ENCODE results near the gene TTC39B. TPM values are rescaled to one million over a fixed set of nuclear protein-coding genes. Genes with fewer than 3 reads are reported as not detected.

Gene TTC39B
- total and polyA plus RNA-seq, 4 donors = 1.8 to 11.7 (median 2.8) TPM

DNA sequence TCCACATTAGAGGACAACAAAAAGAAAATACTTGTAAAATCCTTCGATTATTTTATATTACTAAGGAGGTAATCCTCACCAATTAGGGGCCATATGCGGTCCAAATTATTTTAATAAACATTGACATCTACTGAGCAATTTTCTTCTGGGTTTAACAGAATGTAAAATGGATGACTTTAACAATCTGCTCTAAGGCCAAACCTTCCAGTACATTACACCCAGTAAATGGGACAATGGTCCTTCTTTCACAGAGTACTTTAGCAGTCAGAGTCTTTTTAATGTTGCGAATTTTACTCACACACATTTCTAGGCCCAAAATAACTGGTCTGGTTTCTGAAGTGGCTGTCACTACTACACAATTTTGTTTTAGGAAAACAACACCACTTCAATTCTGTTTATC is 106.9 kb downstream of the TTC39B start (continued):
- TF ChIP-seq, protein P1, sequence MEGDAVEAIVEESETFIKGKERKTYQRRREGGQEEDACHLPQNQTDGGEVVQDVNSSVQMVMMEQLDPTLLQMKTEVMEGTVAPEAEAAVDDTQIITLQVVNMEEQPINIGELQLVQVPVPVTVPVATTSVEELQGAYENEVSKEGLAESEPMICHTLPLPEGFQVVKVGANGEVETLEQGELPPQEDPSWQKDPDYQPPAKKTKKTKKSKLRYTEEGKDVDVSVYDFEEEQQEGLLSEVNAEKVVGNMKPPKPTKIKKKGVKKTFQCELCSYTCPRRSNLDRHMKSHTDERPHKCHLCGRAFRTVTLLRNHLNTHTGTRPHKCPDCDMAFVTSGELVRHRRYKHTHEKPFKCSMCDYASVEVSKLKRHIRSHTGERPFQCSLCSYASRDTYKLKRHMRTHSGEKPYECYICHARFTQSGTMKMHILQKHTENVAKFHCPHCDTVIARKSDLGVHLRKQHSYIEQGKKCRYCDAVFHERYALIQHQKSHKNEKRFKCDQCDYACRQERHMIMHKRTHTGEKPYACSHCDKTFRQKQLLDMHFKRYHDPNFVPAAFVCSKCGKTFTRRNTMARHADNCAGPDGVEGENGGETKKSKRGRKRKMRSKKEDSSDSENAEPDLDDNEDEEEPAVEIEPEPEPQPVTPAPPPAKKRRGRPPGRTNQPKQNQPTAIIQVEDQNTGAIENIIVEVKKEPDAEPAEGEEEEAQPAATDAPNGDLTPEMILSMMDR (IDR thresholded peaks at IDR 0.05; ENCODE audit: low read depth, low read length, missing input control) = no peak
- TF ChIP-seq, protein P2, sequence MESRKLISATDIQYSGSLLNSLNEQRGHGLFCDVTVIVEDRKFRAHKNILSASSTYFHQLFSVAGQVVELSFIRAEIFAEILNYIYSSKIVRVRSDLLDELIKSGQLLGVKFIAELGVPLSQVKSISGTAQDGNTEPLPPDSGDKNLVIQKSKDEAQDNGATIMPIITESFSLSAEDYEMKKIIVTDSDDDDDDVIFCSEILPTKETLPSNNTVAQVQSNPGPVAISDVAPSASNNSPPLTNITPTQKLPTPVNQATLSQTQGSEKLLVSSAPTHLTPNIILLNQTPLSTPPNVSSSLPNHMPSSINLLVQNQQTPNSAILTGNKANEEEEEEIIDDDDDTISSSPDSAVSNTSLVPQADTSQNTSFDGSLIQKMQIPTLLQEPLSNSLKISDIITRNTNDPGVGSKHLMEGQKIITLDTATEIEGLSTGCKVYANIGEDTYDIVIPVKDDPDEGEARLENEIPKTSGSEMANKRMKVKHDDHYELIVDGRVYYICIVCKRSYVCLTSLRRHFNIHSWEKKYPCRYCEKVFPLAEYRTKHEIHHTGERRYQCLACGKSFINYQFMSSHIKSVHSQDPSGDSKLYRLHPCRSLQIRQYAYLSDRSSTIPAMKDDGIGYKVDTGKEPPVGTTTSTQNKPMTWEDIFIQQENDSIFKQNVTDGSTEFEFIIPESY (IDR thresholded peaks at IDR 0.05) = no peak

DNA sequence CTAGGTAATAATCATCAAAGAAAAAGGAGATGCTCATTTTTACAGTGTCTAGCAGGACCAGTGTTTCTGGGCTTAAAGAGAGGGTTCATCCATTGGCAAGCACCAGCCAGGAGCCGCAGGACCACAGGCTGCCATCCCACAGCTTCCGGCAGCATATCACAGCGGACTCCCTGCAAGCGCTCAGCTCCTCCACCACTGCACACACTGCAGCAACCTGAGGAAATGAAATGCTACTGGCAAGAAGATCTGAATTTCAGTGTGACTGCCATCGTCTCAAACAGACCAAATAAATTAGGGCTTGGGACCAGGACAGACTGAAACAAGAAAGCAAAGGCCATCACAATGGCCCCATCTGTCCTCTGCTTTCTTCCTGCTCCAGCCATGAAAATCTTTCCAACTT is 114.2 kb downstream of the TTC39B start:
- whole genome bisulfite sequencing = 96% methylated on average over 5 of the region's 5 CpGs
- H3K4me3 ChIP-seq (ENCODE audit: low read depth in 1 of 3, low read length in 3 of 3) = no peak overlapping the region
- H3K9ac ChIP-seq (ENCODE audit: low read depth in 1 of 2, low read length in 2 of 2) = no peak overlapping the region
- no peak for TF ChIP-seq NR2F2 (IDR thresholded peaks at IDR 0.05)
- no peak for TF ChIP-seq RAD21 (IDR thresholded peaks at IDR 0.05)
- no peak for TF ChIP-seq JUND (IDR thresholded peaks at IDR 0.05)
- TF ChIP-seq GABPA (IDR thresholded peaks at IDR 0.05 in 1 of 2, conservative IDR thresholded peaks at IDR 0.05 in 1 of 2) = no peak
- no peak for TF ChIP-seq YY1 (IDR thresholded peaks at IDR 0.05)
- TF ChIP-seq HNF4G (IDR thresholded peaks at IDR 0.05) = no peak
- TF ChIP-seq, protein P3, sequence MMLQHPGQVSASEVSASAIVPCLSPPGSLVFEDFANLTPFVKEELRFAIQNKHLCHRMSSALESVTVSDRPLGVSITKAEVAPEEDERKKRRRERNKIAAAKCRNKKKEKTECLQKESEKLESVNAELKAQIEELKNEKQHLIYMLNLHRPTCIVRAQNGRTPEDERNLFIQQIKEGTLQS (IDR thresholded peaks at IDR 0.05) = no peak
- TF ChIP-seq, protein P4, sequence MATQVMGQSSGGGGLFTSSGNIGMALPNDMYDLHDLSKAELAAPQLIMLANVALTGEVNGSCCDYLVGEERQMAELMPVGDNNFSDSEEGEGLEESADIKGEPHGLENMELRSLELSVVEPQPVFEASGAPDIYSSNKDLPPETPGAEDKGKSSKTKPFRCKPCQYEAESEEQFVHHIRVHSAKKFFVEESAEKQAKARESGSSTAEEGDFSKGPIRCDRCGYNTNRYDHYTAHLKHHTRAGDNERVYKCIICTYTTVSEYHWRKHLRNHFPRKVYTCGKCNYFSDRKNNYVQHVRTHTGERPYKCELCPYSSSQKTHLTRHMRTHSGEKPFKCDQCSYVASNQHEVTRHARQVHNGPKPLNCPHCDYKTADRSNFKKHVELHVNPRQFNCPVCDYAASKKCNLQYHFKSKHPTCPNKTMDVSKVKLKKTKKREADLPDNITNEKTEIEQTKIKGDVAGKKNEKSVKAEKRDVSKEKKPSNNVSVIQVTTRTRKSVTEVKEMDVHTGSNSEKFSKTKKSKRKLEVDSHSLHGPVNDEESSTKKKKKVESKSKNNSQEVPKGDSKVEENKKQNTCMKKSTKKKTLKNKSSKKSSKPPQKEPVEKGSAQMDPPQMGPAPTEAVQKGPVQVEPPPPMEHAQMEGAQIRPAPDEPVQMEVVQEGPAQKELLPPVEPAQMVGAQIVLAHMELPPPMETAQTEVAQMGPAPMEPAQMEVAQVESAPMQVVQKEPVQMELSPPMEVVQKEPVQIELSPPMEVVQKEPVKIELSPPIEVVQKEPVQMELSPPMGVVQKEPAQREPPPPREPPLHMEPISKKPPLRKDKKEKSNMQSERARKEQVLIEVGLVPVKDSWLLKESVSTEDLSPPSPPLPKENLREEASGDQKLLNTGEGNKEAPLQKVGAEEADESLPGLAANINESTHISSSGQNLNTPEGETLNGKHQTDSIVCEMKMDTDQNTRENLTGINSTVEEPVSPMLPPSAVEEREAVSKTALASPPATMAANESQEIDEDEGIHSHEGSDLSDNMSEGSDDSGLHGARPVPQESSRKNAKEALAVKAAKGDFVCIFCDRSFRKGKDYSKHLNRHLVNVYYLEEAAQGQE (IDR thresholded peaks at IDR 0.05) = no peak
- TF ChIP-seq, protein P2 (IDR thresholded peaks at IDR 0.05) = no peak
- no peak for TF ChIP-seq EGR1 (IDR thresholded peaks at IDR 0.05; ENCODE audit: low read depth in 2 of 2)
- TF ChIP-seq, protein P5, sequence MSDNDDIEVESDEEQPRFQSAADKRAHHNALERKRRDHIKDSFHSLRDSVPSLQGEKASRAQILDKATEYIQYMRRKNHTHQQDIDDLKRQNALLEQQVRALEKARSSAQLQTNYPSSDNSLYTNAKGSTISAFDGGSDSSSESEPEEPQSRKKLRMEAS (IDR thresholded peaks at IDR 0.05) = no peak
- TF ChIP-seq SP1 (IDR thresholded peaks at IDR 0.05) = no peak
- no peak for TF ChIP-seq FOXA1 (IDR thresholded peaks at IDR 0.05)
- TF ChIP-seq HNF4A (conservative IDR thresholded peaks at IDR 0.05) = no peak
- TF ChIP-seq FOXA2 (IDR thresholded peaks at IDR 0.05) = no peak
- TF ChIP-seq RXRA (IDR thresholded peaks at IDR 0.05) = no peak
- TF ChIP-seq, protein P1 (IDR thresholded peaks at IDR 0.05; ENCODE audit: low read depth, low read length, missing input control) = no peak
- no peak for TF ChIP-seq TAF1 (conservative IDR thresholded peaks at IDR 0.05)
- H3K27ac ChIP-seq (ENCODE audit: low read depth in 1 of 2, low read length in 2 of 2) = no peak overlapping the region
- H3K36me3 ChIP-seq (ENCODE audit: control insufficient read depth in 4 of 4, insufficient read depth in 3 of 4, low read depth in 1 of 4, low read length in 3 of 4) = peaks cover 0 to 37% (median 20%) of the 10 kb centered on the region in 4 donors
- no peaks in the 10 kb centered on the region for H3K4me1 ChIP-seq (ENCODE audit: control insufficient read depth in 4 of 4, insufficient read depth in 4 of 4, low read length in 3 of 4)
- H3K9me3 ChIP-seq (ENCODE audit: control insufficient read depth in 4 of 4, low read length in 3 of 4) = no peaks in the 10 kb centered on the region
- H3K27me3 ChIP-seq (ENCODE audit: control insufficient read depth in 4 of 4, insufficient read depth in 4 of 4, low read length in 3 of 4) = no peaks in the 10 kb centered on the region
- no peak for DNase-seq (ENCODE audit: low spot score)
